HG03565 (cell line): ENCODE data around the gene ARHGAP26.

Source experiments
- ATAC-seq: cut with Tn5 transposase; IDR thresholded peaks from one replicate; pipeline ENCODE4 v1.9.1; 2021; ENCODE audit warnings: mild to moderate bottlenecking, moderate library complexity; ENCODE audit not compliant: unreplicated experiment

Gene ARHGAP26

GRCh38 chr5:142782976-142783530 is 12.9 kb downstream of the ARHGAP26 start:
- ATAC-seq: no peak

GRCh38 chr5:142783601-142784341 is 13.6 kb downstream of the ARHGAP26 start:
- ATAC-seq: peak; percentile 46

GRCh38 chr5:142784401-142784955 is 14.3 kb downstream of the ARHGAP26 start:
- ATAC-seq: no peak

- no peak for ATAC-seq
Observed at GRCh38 chr5:142785206-142785605, 15.0 kb downstream of the ARHGAP26 start.

GRCh38 chr5:142789206-142789605 is 19.0 kb downstream of the ARHGAP26 start:
- no peak for ATAC-seq

- no peak for ATAC-seq
Observed at GRCh38 chr5:142792012-142792864, 22.1 kb downstream of the ARHGAP26 start.

- no peak for ATAC-seq
Observed at GRCh38 chr5:142792865-142793232, 22.7 kb downstream of the ARHGAP26 start.

- no peak for ATAC-seq
Observed at GRCh38 chr5:142794537-142794936, 24.4 kb downstream of the ARHGAP26 start.

- no peak for ATAC-seq
Observed at GRCh38 chr5:142795251-142795650, 25.1 kb downstream of the ARHGAP26 start.

GRCh38 chr5:142796492-142797109 is 26.4 kb downstream of the ARHGAP26 start:
- no peak for ATAC-seq

GRCh38 chr5:142797420-142797819 is 27.2 kb downstream of the ARHGAP26 start:
- no peak for ATAC-seq

GRCh38 chr5:142798099-142798770 is 28.1 kb downstream of the ARHGAP26 start:
- no peak for ATAC-seq

- ATAC-seq: peak; percentile 76
Observed at GRCh38 chr5:142800776-142801494, 30.8 kb downstream of the ARHGAP26 start.

GRCh38 chr5:142801495-142801871 is 31.3 kb downstream of the ARHGAP26 start:
- no peak for ATAC-seq

GRCh38 chr5:142803428-142804125 is 33.4 kb downstream of the ARHGAP26 start:
- no peak for ATAC-seq

GRCh38 chr5:142805339-142805738 is 35.2 kb downstream of the ARHGAP26 start:
- ATAC-seq: no peak

- no peak for ATAC-seq
Observed at GRCh38 chr5:142806841-142807267, 36.7 kb downstream of the ARHGAP26 start.

GRCh38 chr5:142807372-142807911 is 37.3 kb downstream of the ARHGAP26 start:
- ATAC-seq: no peak
